ENCODE data around the gene GLRX3. TPM values are rescaled to one million over a fixed set of nuclear protein-coding genes. Genes with fewer than 3 reads are reported as not detected.

Gene GLRX3
- total and polyA plus RNA-seq, 2 experiments from 2014 or later = 141 to 201 TPM

GRCh38 chr10:130193493-130194193 is 57.5 kb downstream of the GLRX3 start:
- H3K79me2 ChIP-seq (replicated peaks; ENCODE audit: insufficient read depth) = no peaks in the 10 kb centered on the region
- no peaks in the 10 kb centered on the region for H3K9me2 ChIP-seq (ENCODE audit: insufficient read depth)
- no peak overlapping the region for H3K4me2 ChIP-seq
- no peaks in the 10 kb centered on the region for H3K4me1 ChIP-seq (ENCODE audit: insufficient read depth)
- Mint-ChIP-seq H3K4me3 (no peak overlapping the region), H3K27ac (no peak overlapping the region), H3K27me3 (ENCODE audit: insufficient read depth, low read depth, poor library complexity) (peaks cover 10% of the 10 kb centered on the region), H3K9me3 (peaks cover 18% of the 10 kb centered on the region), H3K36me3 (ENCODE audit: low read depth) (peaks cover 7% of the 10 kb centered on the region), H3K4me1 (peaks cover 3% of the 10 kb centered on the region)
- H4K20me1 ChIP-seq (replicated peaks; ENCODE audit: insufficient read depth) = no peaks in the 10 kb centered on the region
- no peaks in the 10 kb centered on the region for H3F3A ChIP-seq (replicated peaks; ENCODE audit: low read depth)
- no peak overlapping the region for H2AFZ ChIP-seq
- no peaks in the 10 kb centered on the region for H3K36me3 ChIP-seq (ENCODE audit: insufficient read depth)
- H3K4me3 ChIP-seq = no peak overlapping the region
- no peaks in the 10 kb centered on the region for H3K27me3 ChIP-seq (ENCODE audit: insufficient read depth)
- ATAC-seq (no peak), DNase-seq (ENCODE audit: low spot score) (no peak)
- TF ChIP-seq STAT1 (IDR thresholded peaks at IDR 0.05; ENCODE audit: unreplicated experiment) (no peak), REST (IDR thresholded peaks at IDR 0.05; ENCODE audit: unreplicated experiment) (no peak), ZNF114 (CRISPR knock-in tag; IDR thresholded peaks at IDR 0.05) (no peak), JUNB (IDR thresholded peaks at IDR 0.05; ENCODE audit: unreplicated experiment) (no peak), NANOG (IDR thresholded peaks at IDR 0.05; ENCODE audit: borderline replicate concordance) (no peak), EZH2phosphoT487 (IDR thresholded peaks at IDR 0.05; ENCODE audit: unreplicated experiment) (no peak), ZNF331 (CRISPR knock-in tag; IDR thresholded peaks at IDR 0.05; ENCODE audit: low read depth) (no peak), POLR2AphosphoS5 (IDR thresholded peaks at IDR 0.05; ENCODE audit: low read depth) (no peak), CREB1 (CRISPR knock-in tag; IDR thresholded peaks at IDR 0.05; ENCODE audit: low read depth) (no peak), EZH2 (IDR thresholded peaks at IDR 0.05; ENCODE audit: low read depth, unreplicated experiment) (no peak)
- TF ChIP-seq, protein P1, sequence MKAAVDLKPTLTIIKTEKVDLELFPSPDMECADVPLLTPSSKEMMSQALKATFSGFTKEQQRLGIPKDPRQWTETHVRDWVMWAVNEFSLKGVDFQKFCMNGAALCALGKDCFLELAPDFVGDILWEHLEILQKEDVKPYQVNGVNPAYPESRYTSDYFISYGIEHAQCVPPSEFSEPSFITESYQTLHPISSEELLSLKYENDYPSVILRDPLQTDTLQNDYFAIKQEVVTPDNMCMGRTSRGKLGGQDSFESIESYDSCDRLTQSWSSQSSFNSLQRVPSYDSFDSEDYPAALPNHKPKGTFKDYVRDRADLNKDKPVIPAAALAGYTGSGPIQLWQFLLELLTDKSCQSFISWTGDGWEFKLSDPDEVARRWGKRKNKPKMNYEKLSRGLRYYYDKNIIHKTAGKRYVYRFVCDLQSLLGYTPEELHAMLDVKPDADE (IDR thresholded peaks at IDR 0.05) = no peak
- TF ChIP-seq, protein P2, sequence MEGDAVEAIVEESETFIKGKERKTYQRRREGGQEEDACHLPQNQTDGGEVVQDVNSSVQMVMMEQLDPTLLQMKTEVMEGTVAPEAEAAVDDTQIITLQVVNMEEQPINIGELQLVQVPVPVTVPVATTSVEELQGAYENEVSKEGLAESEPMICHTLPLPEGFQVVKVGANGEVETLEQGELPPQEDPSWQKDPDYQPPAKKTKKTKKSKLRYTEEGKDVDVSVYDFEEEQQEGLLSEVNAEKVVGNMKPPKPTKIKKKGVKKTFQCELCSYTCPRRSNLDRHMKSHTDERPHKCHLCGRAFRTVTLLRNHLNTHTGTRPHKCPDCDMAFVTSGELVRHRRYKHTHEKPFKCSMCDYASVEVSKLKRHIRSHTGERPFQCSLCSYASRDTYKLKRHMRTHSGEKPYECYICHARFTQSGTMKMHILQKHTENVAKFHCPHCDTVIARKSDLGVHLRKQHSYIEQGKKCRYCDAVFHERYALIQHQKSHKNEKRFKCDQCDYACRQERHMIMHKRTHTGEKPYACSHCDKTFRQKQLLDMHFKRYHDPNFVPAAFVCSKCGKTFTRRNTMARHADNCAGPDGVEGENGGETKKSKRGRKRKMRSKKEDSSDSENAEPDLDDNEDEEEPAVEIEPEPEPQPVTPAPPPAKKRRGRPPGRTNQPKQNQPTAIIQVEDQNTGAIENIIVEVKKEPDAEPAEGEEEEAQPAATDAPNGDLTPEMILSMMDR (conservative IDR thresholded peaks at IDR 0.05; ENCODE audit: low read depth in 2 of 2) = no peak
- TF ChIP-seq, protein P3, sequence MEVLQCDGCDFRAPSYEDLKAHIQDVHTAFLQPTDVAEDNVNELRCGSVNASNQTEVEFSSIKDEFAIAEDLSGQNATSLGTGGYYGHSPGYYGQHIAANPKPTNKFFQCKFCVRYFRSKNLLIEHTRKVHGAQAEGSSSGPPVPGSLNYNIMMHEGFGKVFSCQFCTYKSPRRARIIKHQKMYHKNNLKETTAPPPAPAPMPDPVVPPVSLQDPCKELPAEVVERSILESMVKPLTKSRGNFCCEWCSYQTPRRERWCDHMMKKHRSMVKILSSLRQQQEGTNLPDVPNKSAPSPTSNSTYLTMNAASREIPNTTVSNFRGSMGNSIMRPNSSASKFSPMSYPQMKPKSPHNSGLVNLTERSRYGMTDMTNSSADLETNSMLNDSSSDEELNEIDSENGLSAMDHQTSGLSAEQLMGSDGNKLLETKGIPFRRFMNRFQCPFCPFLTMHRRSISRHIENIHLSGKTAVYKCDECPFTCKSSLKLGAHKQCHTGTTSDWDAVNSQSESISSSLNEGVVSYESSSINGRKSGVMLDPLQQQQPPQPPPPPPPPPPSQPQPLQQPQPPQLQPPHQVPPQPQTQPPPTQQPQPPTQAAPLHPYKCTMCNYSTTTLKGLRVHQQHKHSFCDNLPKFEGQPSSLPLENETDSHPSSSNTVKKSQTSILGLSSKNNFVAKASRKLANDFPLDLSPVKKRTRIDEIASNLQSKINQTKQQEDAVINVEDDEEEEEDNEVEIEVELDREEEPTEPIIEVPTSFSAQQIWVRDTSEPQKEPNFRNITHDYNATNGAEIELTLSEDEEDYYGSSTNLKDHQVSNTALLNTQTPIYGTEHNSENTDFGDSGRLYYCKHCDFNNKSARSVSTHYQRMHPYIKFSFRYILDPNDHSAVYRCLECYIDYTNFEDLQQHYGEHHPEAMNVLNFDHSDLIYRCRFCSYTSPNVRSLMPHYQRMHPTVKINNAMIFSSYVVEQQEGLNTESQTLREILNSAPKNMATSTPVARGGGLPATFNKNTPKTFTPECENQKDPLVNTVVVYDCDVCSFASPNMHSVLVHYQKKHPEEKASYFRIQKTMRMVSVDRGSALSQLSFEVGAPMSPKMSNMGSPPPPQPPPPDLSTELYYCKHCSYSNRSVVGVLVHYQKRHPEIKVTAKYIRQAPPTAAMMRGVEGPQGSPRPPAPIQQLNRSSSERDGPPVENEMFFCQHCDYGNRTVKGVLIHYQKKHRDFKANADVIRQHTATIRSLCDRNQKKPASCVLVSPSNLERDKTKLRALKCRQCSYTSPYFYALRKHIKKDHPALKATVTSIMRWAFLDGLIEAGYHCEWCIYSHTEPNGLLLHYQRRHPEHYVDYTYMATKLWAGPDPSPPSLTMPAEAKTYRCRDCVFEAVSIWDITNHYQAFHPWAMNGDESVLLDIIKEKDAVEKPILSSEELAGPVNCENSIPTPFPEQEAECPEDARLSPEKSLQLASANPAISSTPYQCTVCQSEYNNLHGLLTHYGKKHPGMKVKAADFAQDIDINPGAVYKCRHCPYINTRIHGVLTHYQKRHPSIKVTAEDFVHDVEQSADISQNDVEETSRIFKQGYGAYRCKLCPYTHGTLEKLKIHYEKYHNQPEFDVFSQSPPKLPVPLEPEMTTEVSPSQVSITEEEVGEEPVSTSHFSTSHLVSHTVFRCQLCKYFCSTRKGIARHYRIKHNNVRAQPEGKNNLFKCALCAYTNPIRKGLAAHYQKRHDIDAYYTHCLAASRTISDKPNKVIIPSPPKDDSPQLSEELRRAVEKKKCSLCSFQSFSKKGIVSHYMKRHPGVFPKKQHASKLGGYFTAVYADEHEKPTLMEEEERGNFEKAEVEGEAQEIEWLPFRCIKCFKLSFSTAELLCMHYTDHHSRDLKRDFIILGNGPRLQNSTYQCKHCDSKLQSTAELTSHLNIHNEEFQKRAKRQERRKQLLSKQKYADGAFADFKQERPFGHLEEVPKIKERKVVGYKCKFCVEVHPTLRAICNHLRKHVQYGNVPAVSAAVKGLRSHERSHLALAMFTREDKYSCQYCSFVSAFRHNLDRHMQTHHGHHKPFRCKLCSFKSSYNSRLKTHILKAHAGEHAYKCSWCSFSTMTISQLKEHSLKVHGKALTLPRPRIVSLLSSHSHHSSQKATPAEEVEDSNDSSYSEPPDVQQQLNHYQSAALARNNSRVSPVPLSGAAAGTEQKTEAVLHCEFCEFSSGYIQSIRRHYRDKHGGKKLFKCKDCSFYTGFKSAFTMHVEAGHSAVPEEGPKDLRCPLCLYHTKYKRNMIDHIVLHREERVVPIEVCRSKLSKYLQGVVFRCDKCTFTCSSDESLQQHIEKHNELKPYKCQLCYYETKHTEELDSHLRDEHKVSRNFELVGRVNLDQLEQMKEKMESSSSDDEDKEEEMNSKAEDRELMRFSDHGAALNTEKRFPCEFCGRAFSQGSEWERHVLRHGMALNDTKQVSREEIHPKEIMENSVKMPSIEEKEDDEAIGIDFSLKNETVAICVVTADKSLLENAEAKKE (CRISPR knock-in tag; IDR thresholded peaks at IDR 0.05) = no peak
- no peak overlapping the region for H3K27ac ChIP-seq (ENCODE audit: low read depth)
